Esophagus muscularis mucosa (tissue), 3 donors: ENCODE measurements around the gene P2RY8.

Experiments used
- CTCF ChIP-seq, 3 experiments: fragments of 200-600 bp in 2 of 3; fragments of 450-650 bp in 1 of 3; sonication (generic) in 2 of 3; IDR thresholded peaks; one replicate each; pipeline ENCODE4 v1.5.1; 2017 to 2019; ENCODE audit warnings: antibody characterized with exemption in 3 of 3, mild to moderate bottlenecking in 2 of 3, moderate library complexity in 1 of 3
- POLR2AphosphoS5 ChIP-seq, 2 donors: sonication (generic); formaldehyde crosslinking; IDR thresholded peaks; one replicate each; pipeline ENCODE4 v1.6.1; 2017; ENCODE audit warnings: antibody characterized with exemption in 2 of 2

DNA sequence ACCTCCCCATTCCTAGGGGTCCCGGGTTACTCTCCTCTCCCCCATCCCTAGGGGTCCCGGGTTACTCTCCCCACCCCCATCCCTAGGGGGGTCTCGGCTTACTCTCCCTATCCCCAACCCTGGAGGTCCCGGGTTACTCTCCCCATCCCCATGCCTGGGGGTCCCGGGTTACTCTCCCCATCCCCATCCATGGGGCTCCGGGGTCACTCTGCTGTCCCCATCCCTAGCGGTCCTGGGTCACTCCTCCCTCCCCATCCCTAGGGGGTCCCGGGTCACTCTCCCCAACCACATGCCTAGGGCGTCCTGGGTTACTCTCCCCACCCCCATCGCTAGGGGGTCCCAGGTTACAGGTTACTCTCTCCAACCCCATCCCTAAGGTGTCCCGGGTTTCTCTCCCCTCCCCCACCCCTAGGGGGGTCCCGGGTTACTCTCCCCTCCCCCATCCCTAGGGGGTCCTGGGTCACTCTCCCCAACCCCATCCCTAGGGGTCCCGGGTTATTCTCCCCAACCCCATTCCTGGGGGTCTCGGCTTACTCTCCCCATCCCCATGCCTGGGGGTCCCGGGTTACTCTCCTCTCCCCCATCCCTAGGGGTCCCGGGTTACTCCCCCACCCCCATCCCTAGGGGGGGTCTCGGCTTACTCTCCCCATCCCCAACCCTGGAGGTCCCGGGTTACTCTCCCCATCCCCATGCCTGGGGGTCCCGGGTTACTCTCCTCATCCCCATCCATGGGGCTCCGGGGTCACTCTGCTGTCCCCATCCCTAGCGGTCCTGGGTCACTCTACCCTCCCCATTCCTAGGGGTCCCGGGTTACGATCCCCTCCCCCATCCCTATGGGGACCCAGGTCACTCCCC lies 85.1 kb downstream of the P2RY8 start:
- TF ChIP-seq CTCF (IDR thresholded peaks at IDR 0.05) (no peak), POLR2AphosphoS5 (IDR thresholded peaks at IDR 0.05) (no peak)
